ENCODE measurements around the gene SRC. TPM values are rescaled to one million over a fixed set of nuclear protein-coding genes. Genes with fewer than 3 reads are reported as not detected.

SRC gene
- total RNA-seq, 2 donors from 2014 or later, result 75.6 to 109 TPM

GRCh38 chr20:37413023-37413334 lies 67.0 kb downstream of the SRC start:
- Mint-ChIP-seq H3K4me3 (no peak overlapping the region), H3K9me3 (no peaks in the 10 kb centered on the region), H3K27ac (no peak overlapping the region), H3K27me3 (ENCODE audit: insufficient read depth) (peaks cover 24% of the 10 kb centered on the region), H3K36me3 (ENCODE audit: low read depth) (no peaks in the 10 kb centered on the region), H3K4me1 (peaks cover 5% of the 10 kb centered on the region)
- Histone ChIP-seq H3K27ac (ENCODE audit: low read depth, low read length) (peak overlapping the region; percentile 91), H3K4me1 (ENCODE audit: control insufficient read depth, insufficient read depth, low read length) (no peaks in the 10 kb centered on the region), H3K4me3 (ENCODE audit: low read length) (no peak overlapping the region), H3K27me3 (ENCODE audit: control insufficient read depth, insufficient read depth, low read length, poor library complexity, severe bottlenecking) (peaks cover 10% of the 10 kb centered on the region), H3K9me3 (ENCODE audit: control insufficient read depth, low read length) (no peaks in the 10 kb centered on the region), H3K9ac (ENCODE audit: extremely low read depth, low read length, poor library complexity, severe bottlenecking) (no peak overlapping the region), H3K36me3 (ENCODE audit: control insufficient read depth, insufficient read depth, low read length) (no peaks in the 10 kb centered on the region)
- 100% methylated on average over 1 of the region's 7 CpGs for WGBS, 2 experiments (ENCODE audit: insufficient coverage in 1 of 2, insufficient read length in 1 of 2)
- no peak for DNase-seq
- no peak for TF ChIP-seq CTCF (conservative IDR thresholded peaks at IDR 0.05)

GRCh38 chr20:37413379-37413778 lies 67.4 kb downstream of the SRC start:
- no peak for TF ChIP-seq CTCF (conservative IDR thresholded peaks at IDR 0.05)
- no peak overlapping the region for H3K9ac ChIP-seq (ENCODE audit: extremely low read depth, low read length, poor library complexity, severe bottlenecking)
- peaks cover 22% of the 10 kb centered on the region for H3K27me3 Mint-ChIP-seq (ENCODE audit: insufficient read depth)
- peak; percentile 60 for DNase-seq
- no peak overlapping the region for H3K4me3 ChIP-seq (ENCODE audit: low read length)
- no peaks in the 10 kb centered on the region for H3K36me3 Mint-ChIP-seq (ENCODE audit: low read depth)
- no peaks in the 10 kb centered on the region for H3K4me1 ChIP-seq (ENCODE audit: control insufficient read depth, insufficient read depth, low read length)
- H3K36me3 ChIP-seq (ENCODE audit: control insufficient read depth, insufficient read depth, low read length), result no peaks in the 10 kb centered on the region
- H3K27ac ChIP-seq (ENCODE audit: low read depth, low read length), result peak overlapping the region; percentile 91
- WGBS, 2 experiments (ENCODE audit: insufficient coverage in 1 of 2, insufficient read length in 1 of 2), result 69 to 74% methylated on average over 8 to 9 of the region's 9 CpGs
- no peaks in the 10 kb centered on the region for H3K9me3 Mint-ChIP-seq
- H3K4me3 Mint-ChIP-seq, result no peak overlapping the region
- H3K27me3 ChIP-seq (ENCODE audit: control insufficient read depth, insufficient read depth, low read length, poor library complexity, severe bottlenecking), result peaks cover 10% of the 10 kb centered on the region
- peaks cover 5% of the 10 kb centered on the region for H3K4me1 Mint-ChIP-seq
- H3K9me3 ChIP-seq (ENCODE audit: control insufficient read depth, low read length), result no peaks in the 10 kb centered on the region
- no peak overlapping the region for H3K27ac Mint-ChIP-seq

GRCh38 chr20:37414224-37415035 lies 68.5 kb downstream of the SRC start:
- Histone ChIP-seq H3K9me3 (ENCODE audit: control insufficient read depth, low read length) (no peaks in the 10 kb centered on the region), H3K36me3 (ENCODE audit: control insufficient read depth, insufficient read depth, low read length) (no peaks in the 10 kb centered on the region), H3K9ac (ENCODE audit: extremely low read depth, low read length, poor library complexity, severe bottlenecking) (no peak overlapping the region), H3K4me3 (ENCODE audit: low read length) (no peak overlapping the region), H3K27me3 (ENCODE audit: control insufficient read depth, insufficient read depth, low read length, poor library complexity, severe bottlenecking) (peaks cover 10% of the 10 kb centered on the region), H3K27ac (ENCODE audit: low read depth, low read length) (peak overlapping the region; percentile 49), H3K4me1 (ENCODE audit: control insufficient read depth, insufficient read depth, low read length) (no peaks in the 10 kb centered on the region)
- 76 to 77% methylated on average over 11 to 20 of the region's 29 CpGs for WGBS, 2 experiments (ENCODE audit: insufficient coverage in 1 of 2, insufficient read length in 1 of 2)
- H3K4me1 Mint-ChIP-seq, result peaks cover 3% of the 10 kb centered on the region
- H3K27me3 Mint-ChIP-seq (ENCODE audit: insufficient read depth), result peaks cover 16% of the 10 kb centered on the region
- no peak overlapping the region for H3K27ac Mint-ChIP-seq
- TF ChIP-seq CTCF (conservative IDR thresholded peaks at IDR 0.05), result no peak
- DNase-seq, result peak; percentile 53
- H3K4me3 Mint-ChIP-seq, result no peak overlapping the region
- H3K36me3 Mint-ChIP-seq (ENCODE audit: low read depth), result no peaks in the 10 kb centered on the region
- H3K9me3 Mint-ChIP-seq, result no peaks in the 10 kb centered on the region
